OCI-LY7 (cell line): ENCODE data around the gene RIN3. TPM values are rescaled to one million over a fixed set of nuclear protein-coding genes. Genes with fewer than 3 reads are reported as not detected.

Experiments used
- BruUV-seq: library from RNA; stranded (reverse); fragments of 400-500 nt; replicated peaks from 2 replicates; lab custom pipeline; 2021; lab: Mats Ljungman, UMichigan
- CTCF ChIA-PET: fragments of 300-600 bp; sonication (Branson Sonifier 250); formaldehyde crosslinking; loops from one replicate; lab custom pipeline; 2022; ENCODE audit warnings: antibody characterized with exemption; ENCODE audit not compliant: unreplicated experiment; lab: Charles Lee
- POLR2A ChIA-PET: fragments of 300-600 bp; sonication (Branson Sonifier 250); formaldehyde crosslinking; loops from one replicate; lab custom pipeline; 2022; ENCODE audit warnings: antibody characterized with exemption; lab: Charles Lee
- DNase-seq: peaks from one replicate; pipeline ENCODE4 v3.0.0-alpha.2; 2015; ENCODE audit warnings: low spot score
- H2AFZ ChIP-seq: fragments of 200-600 bp; sonication (generic), shearing (Covaris generic); 2 replicates; pipeline ENCODE4 v1.6.1; 2014; ENCODE audit warnings: mild to moderate bottlenecking, antibody characterized with exemption, low read length, moderate library complexity
- H3K27ac ChIP-seq: fragments of 200-600 bp; sonication (generic); 2 replicates; pipeline ENCODE4 v1.5.1; 2014; ENCODE audit warnings: mixed run types, low read depth, mild to moderate bottlenecking, moderate library complexity, low read length, inconsistent platforms; ENCODE audit not compliant: poor library complexity, severe bottlenecking
- H3K36me3 ChIP-seq: fragments of 200-600 bp; sonication (generic); 2 replicates; pipeline ENCODE4 v1.6.1; 2014; ENCODE audit warnings: mild to moderate bottlenecking, antibody characterized with exemption, low read length, moderate library complexity, mixed read lengths; ENCODE audit not compliant: insufficient read depth
- H3K4me1 ChIP-seq: fragments of 200-600 bp; sonication (generic); 2 replicates; pipeline ENCODE4 v1.5.1; 2014; ENCODE audit warnings: mild to moderate bottlenecking, low read length; ENCODE audit not compliant: insufficient read depth, poor library complexity, severe bottlenecking
- H3K4me2 ChIP-seq: fragments of 200-600 bp; sonication (generic); 2 replicates; pipeline ENCODE4 v1.6.1; 2014; ENCODE audit warnings: mild to moderate bottlenecking, low read length
- H3K4me3 ChIP-seq: fragments of 200-600 bp; sonication (generic); 2 replicates; pipeline ENCODE4 v1.5.1; 2014; ENCODE audit warnings: mild to moderate bottlenecking, low read depth, low read length; ENCODE audit not compliant: poor library complexity, severe bottlenecking
- H3K79me2 ChIP-seq: fragments of 200-600 bp; sonication (generic); 2 replicates; pipeline ENCODE4 v1.6.1; 2016; ENCODE audit warnings: low read depth, mild to moderate bottlenecking, low read length, moderate library complexity, mixed read lengths; ENCODE audit not compliant: insufficient read depth
- H3K9me2 ChIP-seq: fragments of 200-600 bp; sonication (generic); 2 replicates; pipeline ENCODE4 v1.6.1; 2016; ENCODE audit warnings: mild to moderate bottlenecking, low read length, mixed read lengths; ENCODE audit not compliant: insufficient read depth
- H3K9me3 ChIP-seq: fragments of 200-600 bp; sonication (generic); 2 replicates; pipeline ENCODE4 v1.6.1; 2014; ENCODE audit warnings: mild to moderate bottlenecking, mixed run types, low read length, mixed read lengths
- H4K20me1 ChIP-seq: fragments of 200-600 bp; sonication (generic); 2 replicates; pipeline ENCODE4 v1.6.1; 2014; ENCODE audit warnings: mild to moderate bottlenecking, antibody characterized with exemption, low read length, moderate library complexity, mixed read lengths; ENCODE audit not compliant: insufficient read depth
- EZH2phosphoT487 ChIP-seq: fragments of 200-600 bp; sonication (generic); IDR thresholded peaks from 2 replicates; pipeline ENCODE4 v1.6.1; 2018; ENCODE audit warnings: low read depth, borderline replicate concordance, mild to moderate bottlenecking, mixed run types, antibody characterized with exemption, low read length, moderate library complexity, mixed read lengths
- intact Hi-C: fragments of 100-400 bp; cut with micrococcal nuclease; formaldehyde crosslinking; loops from one replicate; pipeline ENCODE4 v1.10.0; 2022; ENCODE audit not compliant: unreplicated experiment
- total RNA-seq, 2 experiments: library from RNA; depleted of rRNA in 1 of 2; stranded (reverse); fragments of >200 nt in 1 of 2; shearing (Covaris generic) in 1 of 2; gene quantifications; 2 replicates each; pipeline ENCODE4 v1.2.3, GENCODE V29; 2014 to 2022
- TF ChIP-seq, protein P1 (sequence below): fragments of 200-600 bp; sonication (generic); conservative IDR thresholded peaks from 2 replicates; pipeline ENCODE4 v1.5.1; 2014; ENCODE audit warnings: mild to moderate bottlenecking, antibody characterized with exemption, low read length, moderate library complexity, mixed read lengths

Gene RIN3
- total RNA-seq, 2 experiments from 2014 or later, result not detected

DNA sequence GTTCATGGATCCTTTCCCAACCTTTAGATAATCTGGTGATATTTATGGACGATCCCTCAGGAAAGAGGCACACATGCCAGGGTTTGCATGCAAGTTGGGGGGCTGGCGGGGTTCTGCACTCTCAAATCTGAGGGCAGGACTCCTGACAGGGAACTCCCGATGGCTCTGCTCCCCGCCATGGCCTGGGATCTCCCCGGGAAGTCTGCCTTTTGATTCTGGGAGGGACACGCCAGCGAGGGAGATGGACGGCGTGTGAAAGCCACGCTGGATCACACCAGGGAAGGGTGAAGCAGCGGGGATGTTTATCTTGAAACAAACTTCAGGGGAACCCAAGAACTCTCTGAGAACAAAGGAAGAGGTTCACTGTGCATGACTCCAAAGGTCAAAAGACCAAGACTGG lies 191.2 kb downstream of the RIN3 start:
- no peak overlapping the region for H3K27ac ChIP-seq
- BruUV-seq, result no TSS peak
- TF ChIP-seq, protein P1, sequence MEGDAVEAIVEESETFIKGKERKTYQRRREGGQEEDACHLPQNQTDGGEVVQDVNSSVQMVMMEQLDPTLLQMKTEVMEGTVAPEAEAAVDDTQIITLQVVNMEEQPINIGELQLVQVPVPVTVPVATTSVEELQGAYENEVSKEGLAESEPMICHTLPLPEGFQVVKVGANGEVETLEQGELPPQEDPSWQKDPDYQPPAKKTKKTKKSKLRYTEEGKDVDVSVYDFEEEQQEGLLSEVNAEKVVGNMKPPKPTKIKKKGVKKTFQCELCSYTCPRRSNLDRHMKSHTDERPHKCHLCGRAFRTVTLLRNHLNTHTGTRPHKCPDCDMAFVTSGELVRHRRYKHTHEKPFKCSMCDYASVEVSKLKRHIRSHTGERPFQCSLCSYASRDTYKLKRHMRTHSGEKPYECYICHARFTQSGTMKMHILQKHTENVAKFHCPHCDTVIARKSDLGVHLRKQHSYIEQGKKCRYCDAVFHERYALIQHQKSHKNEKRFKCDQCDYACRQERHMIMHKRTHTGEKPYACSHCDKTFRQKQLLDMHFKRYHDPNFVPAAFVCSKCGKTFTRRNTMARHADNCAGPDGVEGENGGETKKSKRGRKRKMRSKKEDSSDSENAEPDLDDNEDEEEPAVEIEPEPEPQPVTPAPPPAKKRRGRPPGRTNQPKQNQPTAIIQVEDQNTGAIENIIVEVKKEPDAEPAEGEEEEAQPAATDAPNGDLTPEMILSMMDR, result no peak
- TF ChIP-seq EZH2phosphoT487, result no peak
- ChIA-PET POLR2A (interaction anchor here (0.6 to 1.0 kb wide), 2 partner anchors 47 to 1308 kb away, joined by 3 read pairs; no protein-coding TSS in a partner anchor), CTCF (no interaction called here)
- H2AFZ ChIP-seq, result no peak overlapping the region
- intact Hi-C loops, result no loop called here
- H3K79me2 ChIP-seq, result no peaks in the 10 kb centered on the region
- H3K36me3 ChIP-seq, result peaks cover 10% of the 10 kb centered on the region; the same call in 1 of the 2 replicates
- H3K4me3 ChIP-seq, result no peak overlapping the region
- no peak overlapping the region; the same call in 1 of the 2 replicates for H3K4me2 ChIP-seq
- peaks cover 18% of the 10 kb centered on the region for H3K4me1 ChIP-seq
- no peak for DNase-seq
- H3K9me3 ChIP-seq, result no peaks in the 10 kb centered on the region
- H4K20me1 ChIP-seq, result no peaks in the 10 kb centered on the region
- H3K9me2 ChIP-seq, result no peaks in the 10 kb centered on the region

DNA sequence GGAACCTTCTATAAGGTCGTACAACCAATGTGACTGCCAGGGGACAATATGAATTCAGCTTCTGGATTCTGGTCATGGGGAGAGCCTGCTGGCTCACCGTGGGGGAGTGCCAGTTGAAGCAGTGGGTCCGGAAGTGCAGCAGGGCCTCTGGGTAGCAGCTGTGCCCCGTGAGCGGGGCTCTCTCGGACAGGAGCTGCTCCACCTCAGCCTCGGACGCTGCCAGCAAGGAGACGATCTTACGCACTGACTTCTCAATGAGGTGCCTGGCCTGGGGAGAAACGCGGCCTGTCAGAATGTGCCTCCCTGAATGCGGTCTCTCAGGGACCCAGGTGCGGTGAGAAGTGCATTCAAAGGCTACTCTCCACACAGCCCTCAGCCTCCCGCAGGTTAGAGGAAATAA lies 192.8 kb downstream of the RIN3 start:
- ChIA-PET CTCF (no interaction called here), POLR2A (no interaction called here)
- H3K4me3 ChIP-seq, result no peak overlapping the region
- peaks cover 18% of the 10 kb centered on the region for H3K4me1 ChIP-seq
- no peaks in the 10 kb centered on the region for H3K9me2 ChIP-seq
- DNase-seq, result no peak
- no peaks in the 10 kb centered on the region for H3K79me2 ChIP-seq
- no peak overlapping the region for H2AFZ ChIP-seq
- no peak for TF ChIP-seq EZH2phosphoT487
- TF ChIP-seq, protein P1, result no peak
- no TSS peak for BruUV-seq
- no peaks in the 10 kb centered on the region for H3K9me3 ChIP-seq
- peaks cover 10% of the 10 kb centered on the region; the same call in 1 of the 2 replicates for H3K36me3 ChIP-seq
- intact Hi-C loops, result no loop called here
- no peak overlapping the region for H3K4me2 ChIP-seq
- no peaks in the 10 kb centered on the region for H4K20me1 ChIP-seq
- H3K27ac ChIP-seq, result no peak overlapping the region

DNA sequence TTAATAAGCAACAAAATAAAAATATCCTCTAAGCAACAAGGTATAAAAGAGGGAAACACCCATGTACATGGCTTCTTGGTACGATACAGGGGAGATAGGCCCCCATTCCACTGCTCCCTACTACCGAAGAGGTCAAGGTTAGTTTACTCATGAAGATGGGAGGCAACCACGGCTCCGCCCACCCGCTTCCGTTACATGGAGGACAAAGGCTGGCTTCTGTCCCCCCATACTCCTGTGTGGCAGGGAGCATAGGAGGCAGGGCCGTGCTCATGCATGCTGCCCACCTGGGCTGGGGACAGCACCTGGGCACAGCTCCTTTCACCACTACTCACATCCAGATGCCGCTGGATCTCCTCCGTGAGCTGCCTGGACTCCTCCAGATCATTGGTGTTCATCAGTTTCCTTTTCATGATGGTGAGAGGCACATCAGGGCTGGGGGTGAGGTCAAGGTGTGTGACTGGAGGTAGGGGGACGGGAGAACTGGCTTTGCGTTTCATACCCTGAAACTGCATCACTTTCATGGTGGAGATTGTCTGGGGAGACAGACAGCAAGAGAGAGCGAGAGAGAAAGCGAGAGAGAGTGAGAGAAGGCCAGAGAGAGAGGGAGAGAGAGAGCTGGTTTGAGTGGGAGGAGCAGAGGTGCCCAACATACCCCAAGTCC lies 195.9 kb downstream of the RIN3 start:
- Histone ChIP-seq H3K4me3 (no peak overlapping the region), H3K4me2 (no peak overlapping the region), H3K79me2 (no peaks in the 10 kb centered on the region), H3K9me2 (no peaks in the 10 kb centered on the region), H2AFZ (no peak overlapping the region), H3K36me3 (peaks cover 8% of the 10 kb centered on the region; the same call in 1 of the 2 replicates), H3K9me3 (no peaks in the 10 kb centered on the region), H4K20me1 (no peaks in the 10 kb centered on the region), H3K27ac (no peak overlapping the region), H3K4me1 (peaks cover 4% of the 10 kb centered on the region)
- intact Hi-C loops, result no loop called here
- ChIA-PET POLR2A (interaction anchor here (0.6 kb wide), 1 partner anchor 211 kb away, joined by 6 read pairs; no protein-coding TSS in a partner anchor), CTCF (no interaction called here)
- no peak for DNase-seq
- BruUV-seq, result no TSS peak
- TF ChIP-seq, protein P1, result no peak
- no peak for TF ChIP-seq EZH2phosphoT487
